ENCODE data around the gene HNMT.

- no peak for TF ChIP-seq CTCF (IDR thresholded peaks at IDR 0.05)
- TF ChIP-seq POLR2AphosphoS5 (IDR thresholded peaks at IDR 0.05): no peak
Measured at GRCh38 chr2:137955536-137955935, 8.7 kb upstream of the HNMT start.
